Measurements from ENCODE around the gene GCFC2. TPM values are rescaled to one million over a fixed set of nuclear protein-coding genes. Genes with fewer than 3 reads are reported as not detected.

The GCFC2 gene
- 36.7 and 43.2 TPM in 2 replicates for total RNA-seq

GRCh38 chr2:75710577-75711253 lies at the start of gene GCFC2:
Gene GCFC2 (minus strand): TSS chr2:75710915. CDS start chr2:75710855, 60 bp downstream.

GRCh38 chr2:75646583-75647425 lies 63.9 kb downstream of the GCFC2 start, which contains the start of gene MRPL19:
Gene MRPL19 (plus strand): TSS chr2:75646783. CDS start chr2:75646808, 25 bp downstream.

Small RNAs within 50 kb of the gene (small RNA-seq; reads per million reads assigned to genes)
- not detected for gene RF00012

Other genes with a start within 250 kb of the GCFC2 start
- gene EVA1A, start 150.0 kb downstream of the GCFC2 start, total RNA-seq = 50.0 and 53.2 TPM in 2 replicates
- gene MRPL19, start 64.1 kb downstream of the GCFC2 start, total RNA-seq = 73.5 and 81.0 TPM in 2 replicates

Measured in thoracic aorta endothelial cell (primary cell).